Panc1 (cell line): ENCODE measurements around the gene FZD7. TPM values are rescaled to one million over a fixed set of nuclear protein-coding genes. Genes with fewer than 3 reads are reported as not detected.

ENCODE experiments used
- ATAC-seq: fragments of 200-7000 bp; cut with Tn5 transposase; 2 replicates; pipeline ENCODE4 v1.9.1; 2020; ENCODE audit warnings: mild to moderate bottlenecking, moderate library complexity
- BruUV-seq: library from RNA; stranded (reverse); fragments of 400-500 nt; replicated peaks from 2 replicates; lab custom pipeline; 2021; lab: Mats Ljungman, UMichigan
- CTCF ChIA-PET: fragments of 300-600 bp; sonication (Branson Sonifier 250); formaldehyde crosslinking; loops from one replicate; lab custom pipeline; 2022; ENCODE audit warnings: antibody characterized with exemption; lab: Charles Lee
- POLR2A ChIA-PET: fragments of 300-600 bp; sonication (Branson Sonifier 250); formaldehyde crosslinking; loops from one replicate; lab custom pipeline; 2022; ENCODE audit warnings: antibody characterized with exemption; lab: Charles Lee
- DNase-seq: peaks from one replicate; pipeline ENCODE4 v3.0.0-alpha.2; 2010; ENCODE audit warnings: low read depth, low spot score
- H3K27ac ChIP-seq: 2 replicates; pipeline ENCODE4 v1.5.1; 2011; ENCODE audit warnings: mild to moderate bottlenecking, low read length, inconsistent platforms
- H3K27me3 ChIP-seq: fragments of 200-500 bp; sonication (Bioruptor generic); 2 replicates; pipeline ENCODE4 v1.6.0; 2014; ENCODE audit warnings: low read length, inconsistent platforms; ENCODE audit not compliant: control insufficient read depth, insufficient read depth
- H3K36me3 ChIP-seq: fragments of 200-500 bp; sonication (Bioruptor generic); 2 replicates; pipeline ENCODE4 v1.5.1; 2014; ENCODE audit warnings: inconsistent platforms, mild to moderate bottlenecking, low read length, moderate library complexity; ENCODE audit not compliant: control insufficient read depth, insufficient read depth
- H3K4me1 ChIP-seq: 2 replicates; pipeline ENCODE4 v1.5.1; 2011; ENCODE audit warnings: inconsistent platforms, mild to moderate bottlenecking, low read length, moderate library complexity; ENCODE audit not compliant: control insufficient read depth, insufficient read depth
- H3K4me3 ChIP-seq, 2 experiments: 2 replicates each; pipeline ENCODE4 v1.5.1; 2011 to 2012; ENCODE audit warnings: low read depth in 2 of 2, low read length in 2 of 2, mild to moderate bottlenecking in 2 of 2, inconsistent platforms in 1 of 2, moderate library complexity in 1 of 2
- H3K9me3 ChIP-seq: fragments of 200-500 bp; sonication (Bioruptor generic); 2 replicates; pipeline ENCODE4 v1.5.1; 2014; ENCODE audit warnings: low read depth, mild to moderate bottlenecking, inconsistent platforms, low read length, moderate library complexity; ENCODE audit not compliant: control insufficient read depth, insufficient read depth
- POLR2AphosphoS5 ChIP-seq: IDR thresholded peaks from 2 replicates; pipeline ENCODE4 v1.6.1; 2012; ENCODE audit warnings: mild to moderate bottlenecking, low read depth, low read length, moderate library complexity
- SIN3A ChIP-seq: IDR thresholded peaks from 2 replicates; pipeline ENCODE4 v1.6.1; 2012; ENCODE audit warnings: low read depth, mild to moderate bottlenecking, low read length, moderate library complexity, borderline replicate concordance; ENCODE audit not compliant: insufficient read depth
- TCF7L2 ChIP-seq: IDR thresholded peaks from 2 replicates; pipeline ENCODE4 v1.6.1; 2011; ENCODE audit warnings: mild to moderate bottlenecking, low read depth, low read length, inconsistent platforms
- in situ Hi-C: cut with HindIII; loops from 2 replicates; pipeline ENCODE4 v1.10.0; 2016; ENCODE audit warnings: low sequenced_read_pairs, low pct_unique_long_range_greater_than_20kb
- intact Hi-C: fragments of 100-400 bp; cut with micrococcal nuclease; formaldehyde crosslinking; loops from one replicate; pipeline ENCODE4 v1.10.0; 2022; ENCODE audit not compliant: unreplicated experiment
- total RNA-seq: library from RNA; stranded (reverse); gene quantifications from one replicate; pipeline ENCODE4 v1.2.1, GENCODE V29; 2021; ENCODE audit not compliant: unreplicated experiment
- TF ChIP-seq, protein P1 (sequence below), 2 experiments: IDR thresholded peaks; 2 replicates each; pipeline ENCODE4 v1.6.1; 2011 to 2012; ENCODE audit warnings: low read depth in 2 of 2, control low read depth in 1 of 2, low read length in 1 of 2, mild to moderate bottlenecking in 1 of 2, moderate library complexity in 1 of 2; ENCODE audit not compliant: insufficient read depth in 1 of 2
- TF ChIP-seq, protein P2 (sequence below): fragments of 450-650 bp; IDR thresholded peaks from 2 replicates; pipeline ENCODE4 v1.5.1; 2017; ENCODE audit warnings: mild to moderate bottlenecking

Gene FZD7
- total RNA-seq, 1 experiment from 2014 or later = 38.1 TPM

DNA sequence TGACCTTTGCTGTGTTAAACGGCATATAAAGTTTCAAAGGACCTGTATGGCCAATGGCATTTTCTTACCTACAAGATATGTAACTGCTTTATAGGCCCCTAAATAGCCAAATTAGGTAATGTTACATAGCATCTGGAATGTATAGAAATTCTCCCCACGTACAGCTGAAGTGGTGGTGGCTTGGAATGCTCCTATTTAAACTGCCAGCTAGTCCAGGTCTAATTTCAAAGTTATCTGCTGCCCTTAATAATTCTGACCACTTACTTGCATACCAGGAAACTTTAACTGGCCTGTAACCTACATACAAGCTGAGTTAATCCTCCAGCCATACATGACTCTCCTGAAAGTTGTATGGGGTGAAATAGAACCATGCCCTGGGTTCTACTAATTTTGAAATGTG, 40.7 kb downstream of the FZD7 start:
- ChIA-PET POLR2A (no interaction called here), CTCF (no interaction called here)
- no peak overlapping the region for H3K27ac ChIP-seq
- no peaks in the 10 kb centered on the region for H3K9me3 ChIP-seq
- no peak for DNase-seq
- BruUV-seq = no TSS peak
- H3K4me3 ChIP-seq = no peak overlapping the region
- intact Hi-C loops = no loop called here
- no peaks in the 10 kb centered on the region for H3K4me1 ChIP-seq
- in situ Hi-C loops = no loop called here
- H3K36me3 ChIP-seq = no peaks in the 10 kb centered on the region
- no peak for ATAC-seq
- TF ChIP-seq POLR2AphosphoS5 (no peak), SIN3A (no peak)
- TF ChIP-seq, protein P1, sequence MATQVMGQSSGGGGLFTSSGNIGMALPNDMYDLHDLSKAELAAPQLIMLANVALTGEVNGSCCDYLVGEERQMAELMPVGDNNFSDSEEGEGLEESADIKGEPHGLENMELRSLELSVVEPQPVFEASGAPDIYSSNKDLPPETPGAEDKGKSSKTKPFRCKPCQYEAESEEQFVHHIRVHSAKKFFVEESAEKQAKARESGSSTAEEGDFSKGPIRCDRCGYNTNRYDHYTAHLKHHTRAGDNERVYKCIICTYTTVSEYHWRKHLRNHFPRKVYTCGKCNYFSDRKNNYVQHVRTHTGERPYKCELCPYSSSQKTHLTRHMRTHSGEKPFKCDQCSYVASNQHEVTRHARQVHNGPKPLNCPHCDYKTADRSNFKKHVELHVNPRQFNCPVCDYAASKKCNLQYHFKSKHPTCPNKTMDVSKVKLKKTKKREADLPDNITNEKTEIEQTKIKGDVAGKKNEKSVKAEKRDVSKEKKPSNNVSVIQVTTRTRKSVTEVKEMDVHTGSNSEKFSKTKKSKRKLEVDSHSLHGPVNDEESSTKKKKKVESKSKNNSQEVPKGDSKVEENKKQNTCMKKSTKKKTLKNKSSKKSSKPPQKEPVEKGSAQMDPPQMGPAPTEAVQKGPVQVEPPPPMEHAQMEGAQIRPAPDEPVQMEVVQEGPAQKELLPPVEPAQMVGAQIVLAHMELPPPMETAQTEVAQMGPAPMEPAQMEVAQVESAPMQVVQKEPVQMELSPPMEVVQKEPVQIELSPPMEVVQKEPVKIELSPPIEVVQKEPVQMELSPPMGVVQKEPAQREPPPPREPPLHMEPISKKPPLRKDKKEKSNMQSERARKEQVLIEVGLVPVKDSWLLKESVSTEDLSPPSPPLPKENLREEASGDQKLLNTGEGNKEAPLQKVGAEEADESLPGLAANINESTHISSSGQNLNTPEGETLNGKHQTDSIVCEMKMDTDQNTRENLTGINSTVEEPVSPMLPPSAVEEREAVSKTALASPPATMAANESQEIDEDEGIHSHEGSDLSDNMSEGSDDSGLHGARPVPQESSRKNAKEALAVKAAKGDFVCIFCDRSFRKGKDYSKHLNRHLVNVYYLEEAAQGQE (IDR thresholded peaks at IDR 0.05; ENCODE audit: insufficient read depth in 1 of 2, low read depth in 2 of 2, low read length in 1 of 2) = no peak
- H3K27me3 ChIP-seq = no peaks in the 10 kb centered on the region

DNA sequence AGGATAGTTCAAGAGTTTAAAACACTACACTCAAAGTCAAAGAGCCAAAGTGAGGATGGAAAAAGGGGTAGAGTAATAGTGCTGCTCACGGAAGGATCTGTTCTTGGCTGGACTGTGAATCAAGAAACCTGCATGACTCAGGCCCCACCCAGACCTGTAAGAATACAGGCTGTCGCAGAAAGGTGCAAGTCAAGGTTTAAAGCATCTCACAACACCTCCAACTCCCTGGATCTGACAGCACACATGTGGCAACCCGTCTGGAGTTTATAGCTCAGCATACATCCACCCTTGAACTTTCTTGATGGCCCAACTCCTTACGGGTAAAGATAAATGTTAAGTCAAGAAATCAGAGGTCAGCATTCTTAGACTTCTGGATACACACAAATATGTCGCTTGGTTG, 45.7 kb downstream of the FZD7 start:
- in situ Hi-C loops (no loop called here), intact Hi-C loops (no loop called here)
- no TSS peak for BruUV-seq
- ATAC-seq (no peak), DNase-seq (no peak)
- no peak for TF ChIP-seq TCF7L2
- no peak for TF ChIP-seq POLR2AphosphoS5
- TF ChIP-seq, protein P2, sequence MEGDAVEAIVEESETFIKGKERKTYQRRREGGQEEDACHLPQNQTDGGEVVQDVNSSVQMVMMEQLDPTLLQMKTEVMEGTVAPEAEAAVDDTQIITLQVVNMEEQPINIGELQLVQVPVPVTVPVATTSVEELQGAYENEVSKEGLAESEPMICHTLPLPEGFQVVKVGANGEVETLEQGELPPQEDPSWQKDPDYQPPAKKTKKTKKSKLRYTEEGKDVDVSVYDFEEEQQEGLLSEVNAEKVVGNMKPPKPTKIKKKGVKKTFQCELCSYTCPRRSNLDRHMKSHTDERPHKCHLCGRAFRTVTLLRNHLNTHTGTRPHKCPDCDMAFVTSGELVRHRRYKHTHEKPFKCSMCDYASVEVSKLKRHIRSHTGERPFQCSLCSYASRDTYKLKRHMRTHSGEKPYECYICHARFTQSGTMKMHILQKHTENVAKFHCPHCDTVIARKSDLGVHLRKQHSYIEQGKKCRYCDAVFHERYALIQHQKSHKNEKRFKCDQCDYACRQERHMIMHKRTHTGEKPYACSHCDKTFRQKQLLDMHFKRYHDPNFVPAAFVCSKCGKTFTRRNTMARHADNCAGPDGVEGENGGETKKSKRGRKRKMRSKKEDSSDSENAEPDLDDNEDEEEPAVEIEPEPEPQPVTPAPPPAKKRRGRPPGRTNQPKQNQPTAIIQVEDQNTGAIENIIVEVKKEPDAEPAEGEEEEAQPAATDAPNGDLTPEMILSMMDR = no peak
- TF ChIP-seq SIN3A = no peak
- TF ChIP-seq, protein P1 (IDR thresholded peaks at IDR 0.05; ENCODE audit: insufficient read depth in 1 of 2, low read depth in 2 of 2, low read length in 1 of 2) = no peak
- no peak overlapping the region for H3K27ac ChIP-seq
- no peak overlapping the region for H3K4me3 ChIP-seq
- no peaks in the 10 kb centered on the region for H3K36me3 ChIP-seq
- ChIA-PET CTCF (interaction anchor here (0.6 kb wide), 1 partner anchor 226 kb away, joined by 5 read pairs; no protein-coding TSS in a partner anchor), POLR2A (no interaction called here)
- no peaks in the 10 kb centered on the region for H3K27me3 ChIP-seq
- no peaks in the 10 kb centered on the region for H3K4me1 ChIP-seq
- H3K9me3 ChIP-seq = no peaks in the 10 kb centered on the region
